ENCODE data around the gene EMSY.

DNA sequence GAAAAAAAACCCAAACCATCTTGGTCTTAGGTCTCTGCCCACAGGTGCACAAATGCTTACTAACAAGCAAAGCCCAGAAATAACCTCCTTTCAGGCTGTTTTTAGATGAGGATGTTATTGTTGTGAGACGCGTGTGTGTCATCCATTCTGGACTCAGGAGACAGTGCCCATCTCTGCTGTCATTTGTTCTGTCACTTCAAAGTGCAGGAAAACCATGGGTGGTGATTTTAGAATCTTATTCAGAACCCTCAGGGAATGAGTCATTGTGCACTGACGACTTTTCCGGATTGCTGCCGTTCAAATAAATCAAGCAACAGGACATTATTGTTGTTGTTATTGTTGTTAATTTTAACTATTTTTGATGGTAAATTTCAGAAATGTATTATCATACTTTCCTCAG lies 115.4 kb downstream of the EMSY start:
- TF ChIP-seq EZH2 (IDR thresholded peaks at IDR 0.05; ENCODE audit: borderline replicate concordance, low read depth, low read length, poor library complexity, severe bottlenecking), result no peak
- no peak for TF ChIP-seq CTCF (conservative IDR thresholded peaks at IDR 0.05; ENCODE audit: low read depth, low read length)
